Stimulated activated CD8-positive, alpha-beta memory T cell treated with anti-CD3 and anti-CD28 coated beads, Interleukin-4, amount 100 ng/mL, for 48 hours (primary cell): ENCODE measurements around the gene MDK.

Experiments
- DNase-seq: peaks from one replicate; pipeline ENCODE4 v3.0.0-alpha.2; 2020

MDK gene

DNA sequence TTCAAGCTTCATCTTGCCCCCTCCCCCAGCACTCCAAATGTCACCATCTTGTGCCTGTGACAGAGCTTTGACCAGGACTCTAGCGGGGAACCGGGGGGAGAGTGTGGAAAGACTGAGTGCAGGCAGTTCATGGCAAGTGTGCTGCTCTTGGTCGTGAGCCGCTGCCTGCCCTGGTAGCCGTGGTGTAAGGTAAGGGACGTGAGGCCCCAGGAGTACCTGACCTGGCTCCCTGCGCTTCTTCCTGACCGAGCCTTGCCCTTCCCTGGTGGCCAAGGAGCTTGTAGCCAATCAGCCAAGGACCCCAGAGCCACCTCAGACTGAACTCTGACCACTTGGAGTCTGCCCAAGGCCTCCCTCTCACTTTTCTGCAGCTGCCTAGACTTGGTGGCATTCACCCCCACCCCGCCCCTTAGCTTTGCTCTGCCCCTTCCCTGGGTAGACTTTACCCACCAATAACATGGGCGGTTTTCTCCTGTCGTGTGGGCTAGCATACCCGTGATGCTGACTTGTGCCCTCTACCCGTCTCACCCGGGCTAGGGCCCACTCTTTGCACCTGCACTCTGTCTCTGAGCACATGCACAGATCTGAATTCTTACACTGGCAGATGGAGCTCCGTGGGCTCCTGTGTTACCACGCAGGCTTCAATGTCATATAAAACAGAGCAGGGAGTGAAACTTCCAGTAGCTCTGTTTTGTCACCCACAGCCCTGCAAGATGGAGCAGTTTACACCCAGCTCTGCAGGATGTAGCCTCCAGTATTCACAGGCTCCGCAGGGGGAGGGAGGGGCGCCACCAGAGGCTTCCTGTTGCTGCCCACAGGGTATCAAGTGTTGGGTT lies 32.7 kb upstream of the MDK start:
- DNase-seq, result peak; percentile 69

- DNase-seq, result no peak
These were observed 30.8 kb upstream of the MDK start for GRCh38 chr11:46350695-46351094.

GRCh38 chr11:46351148-46351547 lies 30.3 kb upstream of the MDK start:
- no peak for DNase-seq

DNA sequence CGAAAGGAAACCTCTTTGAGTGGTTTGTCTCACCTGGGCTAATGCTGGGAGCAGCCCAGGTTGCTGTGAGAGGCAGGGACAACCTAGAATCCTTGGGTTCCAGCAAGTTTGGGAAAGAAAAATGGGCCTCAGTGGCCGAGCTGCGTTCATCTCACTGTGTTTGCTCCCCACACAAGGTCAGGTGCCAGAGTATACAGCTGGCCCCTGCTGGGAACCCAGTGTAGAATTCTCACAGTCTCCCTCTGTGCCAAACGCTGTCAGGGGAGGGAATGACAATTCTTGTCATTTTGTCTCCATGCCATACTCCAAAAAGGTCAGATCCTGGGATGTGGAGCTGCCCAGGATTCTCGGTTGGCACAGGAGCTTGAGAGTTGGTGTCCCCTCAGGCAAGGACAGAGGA lies 29.9 kb upstream of the MDK start:
- DNase-seq, result no peak

GRCh38 chr11:46352063-46352841 lies 29.2 kb upstream of the MDK start:
- peak; percentile 88 for DNase-seq

DNA sequence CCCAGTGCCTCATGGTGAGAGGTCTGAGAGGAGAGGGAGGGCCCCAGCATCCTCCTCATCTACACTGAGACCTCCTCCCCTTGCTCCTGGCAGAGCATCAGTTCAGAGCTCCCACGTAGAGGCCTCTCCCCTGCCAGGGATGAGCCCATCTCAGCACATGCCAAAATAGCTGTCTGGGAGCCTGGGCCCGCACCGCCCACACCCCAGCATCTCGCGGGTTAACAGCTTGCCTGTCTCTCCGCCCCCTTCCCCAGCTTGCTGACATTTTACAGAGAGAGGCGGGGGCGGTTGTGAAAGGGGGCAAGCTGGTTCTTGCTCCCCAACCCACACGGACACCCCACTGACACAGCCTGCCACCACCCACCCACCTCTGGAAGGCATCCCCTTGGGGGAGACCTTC lies 27.8 kb upstream of the MDK start:
- DNase-seq, result peak; percentile 78

GRCh38 chr11:46356924-46357482 lies 24.5 kb upstream of the MDK start:
- no peak for DNase-seq

DNA sequence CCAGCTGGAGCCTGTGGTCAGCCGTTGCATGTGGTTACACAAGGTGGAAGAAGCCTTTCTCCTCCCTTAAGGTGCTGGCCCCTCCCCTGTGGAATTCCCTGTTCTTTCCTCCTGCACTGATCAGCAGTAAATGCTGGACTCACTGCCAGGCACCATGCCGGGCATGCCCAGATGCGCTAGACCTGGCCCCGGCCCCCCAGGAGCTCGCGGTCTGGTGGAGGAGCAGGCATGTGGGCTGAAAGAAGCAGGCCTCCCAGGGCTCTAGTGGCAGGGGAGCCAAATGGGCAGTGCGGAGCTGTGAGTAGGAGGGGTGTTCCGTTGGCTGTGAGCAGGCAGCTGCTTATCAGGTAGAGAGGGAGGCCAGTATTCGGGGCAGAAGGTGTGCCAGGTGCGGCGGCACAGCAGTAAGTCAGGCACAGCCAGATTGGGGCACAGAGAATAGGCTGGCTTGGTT lies 24.0 kb upstream of the MDK start:
- DNase-seq, result no peak

- DNase-seq, result no peak
These were observed 21.5 kb upstream of the MDK start for GRCh38 chr11:46359953-46360352.

- no peak for DNase-seq
These were observed 20.6 kb upstream of the MDK start for GRCh38 chr11:46360878-46361277.

- DNase-seq, result peak; percentile 76
These were observed 19.9 kb upstream of the MDK start for GRCh38 chr11:46361283-46362155.

DNA sequence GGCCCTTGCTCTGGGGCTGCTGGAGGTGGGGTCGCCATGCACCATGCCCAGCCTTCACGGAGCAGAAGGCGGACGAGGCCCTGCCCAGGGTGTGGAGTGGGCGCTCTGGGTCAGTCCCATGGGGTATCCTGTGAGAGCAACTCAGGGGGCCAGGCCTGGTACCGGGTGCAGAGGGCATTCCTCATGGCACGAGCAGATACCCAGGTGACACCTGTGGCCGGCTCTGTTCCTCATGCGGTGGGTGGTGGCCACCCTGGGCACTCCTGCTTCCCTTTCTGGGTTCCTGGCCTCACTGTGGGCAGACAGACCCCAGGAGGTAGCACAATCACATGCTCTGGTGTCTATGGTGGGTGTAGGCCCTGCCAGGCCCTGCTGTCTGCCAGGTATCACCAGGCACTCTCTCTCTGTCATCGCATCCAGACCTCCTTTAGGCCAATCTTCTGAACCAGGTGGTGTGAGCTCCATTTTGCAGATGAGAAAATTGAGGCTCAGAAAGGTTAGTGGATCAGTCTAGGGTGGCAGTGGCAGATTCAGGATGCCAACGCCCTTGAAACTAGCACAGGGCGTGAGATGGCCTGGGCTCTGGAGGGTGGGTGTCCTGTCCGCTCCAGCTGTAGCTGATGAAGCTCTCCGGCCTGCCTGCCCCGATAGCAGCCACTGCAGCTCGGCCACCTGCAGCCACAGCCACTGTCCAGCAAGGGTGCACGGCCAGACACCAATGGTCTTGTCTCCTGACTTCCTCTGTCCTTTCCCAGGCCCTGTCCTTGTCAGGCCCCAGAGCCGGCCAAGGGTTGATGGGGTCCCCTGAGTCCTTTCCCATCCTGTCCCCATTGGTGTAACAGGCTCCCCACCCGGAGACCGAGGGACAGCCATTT lies 19.1 kb upstream of the MDK start:
- no peak for DNase-seq

- no peak for DNase-seq
These were observed 18.4 kb upstream of the MDK start for GRCh38 chr11:46363031-46363407.

- DNase-seq, result no peak
These were observed 17.9 kb upstream of the MDK start for GRCh38 chr11:46363455-46364005.

GRCh38 chr11:46364056-46364455 lies 17.4 kb upstream of the MDK start:
- DNase-seq, result no peak

- no peak for DNase-seq
These were observed 16.7 kb upstream of the MDK start for GRCh38 chr11:46364791-46365190.

GRCh38 chr11:46366260-46366659 lies 15.2 kb upstream of the MDK start:
- DNase-seq, result no peak

DNA sequence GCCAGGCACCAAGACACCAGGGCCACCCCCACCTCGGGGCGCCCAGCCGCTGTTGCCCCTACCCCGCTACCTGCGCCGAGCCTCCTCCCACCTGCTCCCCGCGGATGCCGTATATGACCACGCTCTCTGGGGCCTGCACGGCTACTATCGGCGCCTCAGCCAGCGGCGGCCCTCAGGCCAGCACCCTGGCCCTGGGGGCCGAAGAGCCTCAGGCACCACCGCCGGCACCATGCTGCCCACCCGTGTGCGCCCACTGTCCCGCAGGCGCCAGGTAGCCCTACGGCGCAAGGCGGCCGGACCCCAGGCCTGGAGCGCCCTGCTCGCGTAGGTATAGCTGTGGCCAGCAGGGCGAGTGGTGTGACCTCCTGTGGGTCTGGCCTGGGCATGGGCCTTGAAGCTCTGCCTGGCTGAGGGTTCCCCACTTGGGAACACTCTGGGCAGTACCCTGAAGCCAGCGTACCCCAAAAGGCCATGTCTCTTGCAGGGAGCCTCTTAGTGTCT lies 14.8 kb upstream of the MDK start:
- no peak for DNase-seq

GRCh38 chr11:46367244-46367915 lies 14.1 kb upstream of the MDK start:
- peak; percentile 89 for DNase-seq

DNA sequence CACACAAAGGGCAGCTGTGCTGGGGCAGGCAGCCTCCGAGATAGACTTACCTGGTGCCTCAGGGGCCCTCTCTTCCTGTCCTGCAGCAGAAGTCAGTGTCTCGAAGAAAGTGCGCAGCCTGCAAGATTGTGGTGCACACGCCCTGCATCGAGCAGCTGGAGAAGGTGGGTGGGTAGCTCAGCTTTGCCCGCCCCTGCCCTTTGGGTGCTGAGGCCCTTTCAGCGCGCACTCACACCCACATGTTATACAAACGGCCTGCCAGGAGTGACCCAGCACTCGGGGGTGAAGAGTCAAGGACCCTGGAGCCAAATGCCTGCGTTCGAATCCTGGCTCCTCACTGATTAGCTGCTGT lies 13.6 kb upstream of the MDK start:
- no peak for DNase-seq
